ENCODE results near the gene THTPA.

THTPA gene, protein sequence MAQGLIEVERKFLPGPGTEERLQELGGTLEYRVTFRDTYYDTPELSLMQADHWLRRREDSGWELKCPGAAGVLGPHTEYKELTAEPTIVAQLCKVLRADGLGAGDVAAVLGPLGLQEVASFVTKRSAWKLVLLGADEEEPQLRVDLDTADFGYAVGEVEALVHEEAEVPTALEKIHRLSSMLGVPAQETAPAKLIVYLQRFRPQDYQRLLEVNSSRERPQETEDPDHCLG

DNA sequence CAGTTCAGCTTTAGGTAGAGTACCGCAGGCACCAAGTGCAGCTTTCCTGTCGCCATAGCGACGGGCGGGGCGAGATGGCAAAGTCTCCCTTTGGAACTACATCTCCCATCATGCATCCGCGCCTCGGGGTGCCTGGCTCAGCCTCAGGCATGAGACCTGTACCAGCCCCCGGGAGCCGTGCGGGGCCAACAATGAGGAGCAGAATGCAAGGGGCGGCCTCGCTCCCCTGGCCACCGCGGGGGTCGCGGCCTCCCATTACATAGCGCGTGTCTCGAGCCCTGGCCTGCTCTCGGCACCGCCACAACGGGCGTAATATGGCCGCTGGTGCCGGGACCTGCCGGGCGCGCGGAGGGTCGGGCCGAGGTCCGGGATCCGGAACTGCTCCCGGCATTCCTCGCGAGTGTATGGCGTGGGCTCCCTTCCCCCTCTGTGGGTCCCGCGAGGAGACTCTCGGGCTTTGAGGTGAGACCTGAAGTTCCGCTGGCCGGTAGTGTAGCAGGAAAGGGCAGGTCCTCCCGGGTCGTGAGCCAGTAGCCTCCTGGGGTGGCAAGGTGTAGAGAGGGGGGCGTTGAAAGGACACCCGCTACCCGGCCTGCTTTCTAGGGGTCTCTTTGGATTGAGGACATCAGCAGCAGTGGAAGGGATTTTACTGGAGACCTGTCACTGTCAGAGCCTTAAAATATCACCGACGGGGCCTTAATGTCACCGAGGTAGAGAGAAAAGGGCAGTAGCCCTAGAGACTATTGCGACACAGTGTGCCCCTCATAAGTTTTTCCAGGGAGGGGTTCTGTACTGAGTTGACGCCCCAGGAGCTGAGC, at the start of gene THTPA:
Gene THTPA (plus strand): TSS at position 390 of the 818 bp plus-strand sequence. CDS start 487 bp downstream, outside the sequence.
- peak; percentile 92 for DNase-seq (ENCODE audit: low spot score)

DNA sequence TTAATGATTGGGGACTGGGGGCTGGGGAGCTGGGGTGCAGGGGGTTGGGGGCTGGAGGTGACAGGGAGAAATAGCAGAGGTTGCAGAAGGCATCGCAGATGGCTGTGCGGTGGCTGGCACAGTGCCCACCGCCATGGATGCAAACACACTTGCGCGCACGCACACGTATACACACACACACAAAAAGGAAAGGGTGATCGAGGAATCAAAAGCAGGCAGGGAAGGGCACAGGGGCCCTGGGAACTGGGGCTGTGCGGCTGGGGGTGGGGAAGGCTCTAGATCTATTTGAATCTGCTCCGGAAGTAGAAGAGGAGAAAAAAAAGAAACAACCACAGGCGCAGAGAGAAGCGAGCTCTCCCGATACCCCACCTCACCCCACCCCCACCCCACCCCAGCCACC, 43.9 kb upstream of the THTPA start:
- no peak for DNase-seq (ENCODE audit: low spot score)

DNA sequence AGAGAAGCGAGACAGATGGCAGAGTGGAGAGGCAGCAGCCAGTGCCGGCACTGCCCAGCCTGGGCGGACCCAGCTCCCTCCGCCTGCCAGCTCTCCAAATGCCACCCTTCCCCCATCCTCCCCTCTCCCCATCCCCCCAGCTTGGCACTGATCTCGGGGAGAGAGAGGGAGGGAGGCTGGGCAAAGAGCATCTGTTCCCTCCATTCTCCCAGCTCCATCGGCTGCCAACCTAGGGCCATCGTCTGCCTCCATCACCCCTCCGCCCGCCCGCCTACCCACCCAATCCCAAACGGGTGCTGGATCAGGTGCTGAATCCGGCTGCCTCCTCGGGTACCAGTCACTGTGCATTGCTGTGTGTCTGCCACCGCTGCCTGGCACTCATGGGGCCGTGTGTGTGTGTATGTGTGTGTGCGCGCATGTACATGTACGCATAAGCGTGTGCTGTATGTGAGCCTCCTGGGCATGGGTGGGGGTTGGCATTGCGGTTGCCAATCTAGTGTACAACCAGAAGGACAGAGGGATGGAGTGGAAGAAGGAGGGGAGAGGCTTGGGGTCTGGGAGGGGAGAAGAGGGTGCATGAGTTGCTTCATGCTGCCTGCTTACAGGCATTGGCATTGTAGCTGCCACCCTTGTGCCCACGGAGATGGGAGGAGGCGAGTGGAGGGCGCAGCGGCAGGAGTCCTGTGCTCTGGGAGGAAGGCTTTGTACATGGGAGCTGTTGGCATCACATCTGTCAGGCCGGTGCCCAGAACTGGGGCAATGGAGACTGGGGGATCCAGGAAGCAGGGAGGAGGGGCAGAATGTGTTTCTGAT, 42.9 kb upstream of the THTPA start:
- no peak for DNase-seq (ENCODE audit: low spot score)

DNA sequence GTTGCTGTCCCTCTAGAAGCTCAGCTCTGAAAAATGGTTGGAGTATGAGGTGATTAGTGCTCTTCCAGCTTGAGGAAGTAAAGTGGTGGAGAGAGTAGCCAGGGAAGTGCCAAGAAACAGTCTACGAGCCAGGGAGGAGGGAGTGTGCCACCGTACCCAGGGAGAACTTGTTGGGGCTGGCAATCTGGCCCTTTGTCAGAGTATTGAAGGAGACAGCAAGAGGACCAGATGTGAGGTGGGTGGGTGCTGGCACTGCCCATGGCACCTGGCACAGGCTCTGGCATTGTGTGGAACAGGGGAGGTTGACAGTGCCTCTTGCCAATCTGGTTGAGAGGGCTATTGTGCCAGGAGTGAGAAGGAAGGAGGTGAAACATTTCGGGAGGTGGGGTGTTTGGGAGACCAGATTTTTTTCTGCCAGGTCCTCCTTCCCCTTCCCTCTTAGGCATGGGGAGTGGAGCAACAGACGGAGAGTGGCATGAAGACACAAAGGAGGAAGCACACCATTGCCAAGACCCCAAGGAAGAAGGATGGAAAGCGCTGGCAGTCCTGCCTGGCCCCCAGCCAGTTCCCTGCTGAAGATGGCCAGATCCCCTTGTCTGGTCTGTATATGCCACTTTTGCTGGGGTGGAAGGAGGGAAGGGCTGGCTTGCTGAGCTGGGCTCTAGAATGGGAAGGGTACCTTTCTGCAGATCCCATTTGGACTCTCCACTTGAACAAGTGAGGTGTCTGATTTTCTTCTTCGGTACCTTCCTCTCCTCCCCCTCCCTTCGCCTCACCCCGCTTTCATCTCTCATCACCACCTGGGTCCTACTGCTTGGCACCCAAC, 42.0 kb upstream of the THTPA start:
- no peak for DNase-seq (ENCODE audit: low spot score)

DNA sequence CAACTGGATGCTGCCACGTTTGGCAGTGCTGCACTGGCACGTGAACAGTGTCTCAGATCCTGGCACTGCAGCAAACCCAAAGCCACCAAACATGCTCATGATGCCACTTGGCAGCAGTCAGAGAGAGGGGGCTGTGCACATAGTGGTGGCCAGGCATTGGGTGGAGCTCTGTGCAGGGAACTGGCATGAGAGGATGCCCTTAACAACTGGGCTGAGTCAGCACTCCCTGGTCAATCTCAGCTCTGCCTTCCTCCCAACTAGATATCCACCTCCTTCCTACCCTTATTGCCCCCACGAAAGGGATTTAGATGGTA, 41.5 kb upstream of the THTPA start:
- DNase-seq (ENCODE audit: low spot score): no peak

DNA sequence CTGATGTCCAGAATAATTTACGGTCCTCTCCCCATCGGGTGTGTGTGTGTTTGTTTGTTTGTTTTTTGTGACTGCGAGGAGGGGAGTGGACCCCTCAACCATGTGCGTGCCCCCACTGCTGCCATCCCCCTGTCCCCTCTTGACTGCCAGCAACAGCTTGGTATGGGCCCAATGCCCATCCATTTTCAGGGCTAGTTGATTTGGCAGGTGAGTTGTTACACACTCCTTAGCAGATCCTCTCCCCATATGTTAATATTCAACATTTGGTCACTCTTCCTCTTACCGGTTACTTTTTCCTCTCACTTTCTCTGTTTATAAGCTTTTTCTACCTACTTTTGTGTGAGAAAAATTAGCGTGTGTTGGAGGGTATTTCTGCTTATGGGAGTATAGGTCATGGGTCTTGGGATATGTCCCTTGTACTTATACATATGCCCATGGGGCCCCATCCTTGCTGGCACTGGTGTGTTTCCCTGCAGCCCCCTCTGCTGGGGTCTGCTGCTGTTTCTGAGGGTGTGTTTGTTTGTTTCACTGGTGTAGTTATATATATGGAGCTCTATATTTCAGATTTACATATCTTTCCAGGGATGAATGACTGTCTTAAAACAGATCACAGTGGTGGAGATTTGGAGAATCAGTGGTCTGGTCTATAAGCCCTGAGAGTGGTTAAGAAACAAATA, 38.3 kb upstream of the THTPA start:
- no peak for DNase-seq (ENCODE audit: low spot score)

DNA sequence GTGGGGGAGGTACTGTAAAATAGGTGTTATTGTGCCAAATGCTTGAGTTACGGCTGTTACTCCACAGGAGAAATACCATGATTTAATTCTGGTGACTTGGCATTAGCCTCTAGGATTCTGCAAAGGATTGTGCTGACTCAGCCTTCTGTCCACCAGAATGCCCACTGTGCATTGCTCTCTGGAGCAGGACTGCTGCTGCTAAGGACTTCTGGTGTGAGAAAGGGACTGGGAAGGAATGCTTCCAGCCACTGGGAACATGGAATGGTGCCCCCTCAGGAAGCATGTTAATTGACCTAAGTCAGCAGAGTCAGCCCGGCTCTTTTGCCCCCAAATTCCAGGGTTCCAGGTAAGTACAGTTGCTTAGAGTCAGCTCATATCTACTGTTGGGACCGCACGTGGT, 37.4 kb upstream of the THTPA start:
- DNase-seq (ENCODE audit: low spot score): no peak

DNA sequence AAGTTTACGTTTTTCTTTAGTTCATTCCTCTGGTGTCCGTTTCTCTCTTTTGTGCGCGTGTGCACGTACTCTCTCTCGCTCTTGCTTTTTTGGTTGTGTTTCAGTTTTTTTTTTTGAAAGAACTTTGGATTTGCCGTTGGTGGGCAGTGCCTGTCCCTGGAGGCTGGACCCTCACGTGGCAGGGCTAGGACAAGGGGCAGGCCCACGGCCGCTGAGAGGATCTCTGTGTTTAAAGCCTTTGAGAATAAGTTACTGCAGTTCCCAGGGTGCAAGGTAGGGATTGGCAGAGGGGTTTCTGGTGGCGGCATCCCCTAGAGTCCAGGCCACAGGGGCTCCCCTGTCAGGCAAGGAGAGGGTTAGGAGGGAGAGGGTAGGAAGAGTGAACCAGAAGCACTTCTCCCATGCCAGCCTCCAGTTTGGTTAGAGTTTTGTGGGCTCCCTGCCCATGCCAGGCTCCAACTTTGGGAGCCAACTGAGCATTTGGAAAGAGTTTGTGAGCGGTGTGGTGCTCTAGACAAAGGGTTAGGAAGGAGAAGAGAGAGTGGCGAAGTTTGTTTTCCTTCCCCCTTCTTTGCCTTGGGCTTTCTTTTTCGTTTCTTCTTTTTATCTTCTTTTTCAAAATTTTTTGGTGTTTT, 35.1 kb upstream of the THTPA start:
- DNase-seq (ENCODE audit: low spot score): no peak

DNA sequence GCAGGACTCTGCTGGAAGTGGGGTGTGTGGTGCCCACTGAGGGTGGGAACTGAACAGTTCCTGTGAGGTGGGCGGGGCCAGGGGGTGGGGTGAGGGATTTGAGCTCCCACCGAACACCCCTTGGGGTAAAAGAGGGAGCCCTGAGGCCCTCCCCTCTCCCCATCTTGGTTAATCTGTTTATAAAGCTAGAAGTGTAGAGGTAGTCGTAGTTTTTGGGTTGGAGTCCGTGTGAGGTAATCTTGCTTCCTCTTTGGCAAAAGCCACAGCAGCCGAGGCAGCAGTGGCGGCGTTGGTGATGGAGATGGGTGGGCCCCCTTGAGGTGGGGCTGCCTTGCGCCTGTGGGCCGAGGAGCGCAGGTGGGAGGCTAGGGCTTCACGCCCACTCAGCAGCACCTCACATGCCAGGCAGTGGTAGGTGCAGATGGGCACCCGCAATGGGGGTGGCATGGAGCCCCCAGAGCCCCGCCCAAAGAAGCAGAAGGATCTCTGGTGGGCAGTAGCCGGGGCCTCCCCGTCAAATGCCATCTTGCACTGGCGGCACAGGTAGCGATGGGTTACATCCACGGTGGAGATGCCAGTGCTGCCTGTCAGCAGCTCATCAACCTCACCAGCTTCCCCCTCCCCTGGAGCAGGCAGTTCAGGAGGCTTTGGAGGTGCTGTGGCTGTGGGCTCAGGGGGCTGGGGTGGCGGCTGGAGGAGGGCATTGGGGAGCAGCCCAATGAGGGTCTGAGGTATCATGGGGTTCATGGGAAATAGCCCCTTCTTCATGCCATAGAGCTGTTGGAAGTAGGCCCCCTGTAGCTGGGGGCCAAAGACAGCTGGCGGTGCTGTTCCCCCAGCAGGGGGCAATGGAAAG, 34.1 kb upstream of the THTPA start:
- DNase-seq (ENCODE audit: low spot score): no peak

DNA sequence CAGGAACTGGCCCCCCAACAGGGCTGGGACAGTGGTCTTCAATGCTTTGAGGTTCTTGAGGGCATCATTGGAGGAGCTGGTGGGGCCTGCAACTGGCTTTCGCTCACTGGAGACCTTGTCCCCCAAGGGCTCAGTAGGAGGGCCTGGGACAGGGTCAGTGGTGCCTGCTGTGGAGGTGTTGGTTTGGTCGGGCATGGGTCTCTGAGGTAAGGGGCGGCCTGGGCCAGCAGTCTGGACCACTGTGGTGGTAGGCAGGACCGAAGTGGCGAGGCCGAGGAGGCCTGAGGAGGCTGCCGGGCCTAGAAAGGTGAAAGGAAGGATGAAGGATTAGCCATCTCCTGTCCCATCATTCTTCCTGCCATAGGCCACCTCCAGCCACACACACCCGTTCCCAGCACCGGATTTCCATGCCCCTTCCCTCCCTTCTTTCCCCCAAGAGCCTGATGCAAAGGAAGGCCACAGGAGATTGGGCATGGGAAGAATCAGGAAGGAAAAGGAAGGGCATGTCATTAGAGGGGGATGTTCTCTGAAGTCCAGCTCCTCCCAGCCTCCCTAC, 33.4 kb upstream of the THTPA start:
- DNase-seq (ENCODE audit: low spot score): no peak

DNA sequence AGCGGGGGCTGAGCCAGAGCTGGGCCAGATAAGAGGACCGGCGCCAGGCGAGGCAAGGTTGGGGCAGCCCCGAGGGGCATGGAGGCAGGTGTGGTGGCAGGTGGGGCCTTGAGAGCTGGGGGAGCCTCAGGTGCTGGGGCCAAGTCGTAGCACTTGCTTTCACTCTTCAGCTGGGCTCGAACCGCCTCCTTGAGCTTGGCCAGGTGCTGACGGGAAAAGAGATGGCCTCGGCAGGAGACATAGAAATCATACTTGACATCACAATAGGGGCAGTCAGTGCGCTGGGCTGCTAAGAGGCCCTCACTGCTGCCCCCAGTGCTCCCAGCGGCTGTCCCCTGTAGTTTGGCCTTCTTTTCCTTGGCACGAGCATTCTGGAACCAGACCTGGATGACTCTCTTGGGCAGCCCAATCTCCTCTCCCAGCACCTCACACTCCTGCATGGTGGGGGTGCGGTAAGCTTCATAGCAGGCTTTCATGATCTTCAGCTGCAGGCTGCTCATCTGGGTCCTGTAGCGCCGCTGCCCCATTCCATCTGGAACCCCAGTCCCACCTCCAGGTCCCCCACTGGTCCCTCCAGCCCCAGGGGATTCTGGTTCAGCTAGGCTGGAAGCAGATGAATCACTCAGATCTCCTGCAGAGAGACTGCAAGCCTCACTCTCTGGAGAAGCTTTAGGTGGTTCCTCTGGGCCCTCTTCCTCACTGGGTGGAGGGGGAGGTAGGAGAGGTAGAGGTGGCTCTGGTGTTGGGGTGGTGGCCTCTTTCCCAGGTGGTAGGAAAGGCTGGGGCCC, 32.6 kb upstream of the THTPA start:
- no peak for DNase-seq (ENCODE audit: low spot score)

DNA sequence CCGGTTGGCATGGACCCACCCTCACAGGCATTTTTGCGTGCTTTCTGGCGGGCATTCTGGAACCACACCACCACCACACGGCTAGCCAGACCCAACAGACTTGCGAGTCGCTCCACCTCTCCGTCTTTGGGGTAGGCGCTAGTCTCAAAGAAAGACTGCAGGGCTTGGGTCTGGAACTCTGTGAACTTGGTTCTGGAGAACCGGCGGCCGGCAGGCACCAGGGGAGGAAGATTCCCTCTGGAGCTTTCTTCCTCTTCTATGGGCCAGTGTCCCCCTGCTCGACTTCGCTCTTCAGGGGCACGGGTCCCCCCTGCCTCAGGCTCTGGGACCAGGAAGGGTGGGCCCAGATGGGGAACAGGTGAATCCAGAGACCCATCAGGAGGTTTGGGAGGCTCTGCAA, 31.1 kb upstream of the THTPA start:
- no peak for DNase-seq (ENCODE audit: low spot score)

DNA sequence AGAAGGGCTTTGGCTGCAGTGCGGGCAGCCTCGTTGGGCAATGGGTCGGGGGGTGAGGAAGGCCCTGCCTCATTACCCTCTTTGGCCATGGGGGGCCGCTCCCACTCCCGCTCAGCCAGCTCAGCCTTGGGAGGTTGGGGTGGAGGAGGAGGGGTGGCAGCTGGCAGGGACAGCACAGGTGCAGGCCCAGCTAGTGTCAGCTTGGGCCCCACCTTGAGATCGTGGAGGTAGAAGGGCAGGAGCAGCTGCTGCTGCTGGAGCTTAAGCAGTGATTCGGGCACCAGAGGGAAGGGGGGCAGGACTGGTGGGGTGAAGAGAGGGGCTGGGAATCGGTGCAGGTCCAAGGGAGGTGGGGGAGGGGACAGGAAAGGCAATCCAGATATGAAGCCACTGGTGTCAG, 30.5 kb upstream of the THTPA start:
- DNase-seq (ENCODE audit: low spot score): no peak

DNA sequence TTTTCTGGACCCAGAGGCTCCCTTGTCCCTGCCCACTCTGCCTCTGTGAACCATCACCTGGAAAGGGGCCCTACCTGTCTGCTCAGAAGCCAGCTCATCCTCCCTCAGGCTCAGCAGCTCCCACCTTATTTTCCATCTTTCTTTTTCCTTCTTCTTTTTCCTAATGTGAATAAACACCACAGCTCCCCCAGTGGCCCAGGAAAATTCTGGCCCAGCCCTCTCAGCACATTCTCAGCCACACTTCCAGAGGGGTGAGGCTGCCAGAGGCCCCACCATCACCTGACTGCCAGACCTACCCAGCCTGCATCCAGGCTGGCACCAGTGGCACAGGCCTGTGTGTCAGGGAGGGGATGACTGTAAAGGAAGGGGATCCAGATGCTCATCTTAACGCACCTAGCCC, 27.5 kb upstream of the THTPA start:
- no peak for DNase-seq (ENCODE audit: low spot score)

DNA sequence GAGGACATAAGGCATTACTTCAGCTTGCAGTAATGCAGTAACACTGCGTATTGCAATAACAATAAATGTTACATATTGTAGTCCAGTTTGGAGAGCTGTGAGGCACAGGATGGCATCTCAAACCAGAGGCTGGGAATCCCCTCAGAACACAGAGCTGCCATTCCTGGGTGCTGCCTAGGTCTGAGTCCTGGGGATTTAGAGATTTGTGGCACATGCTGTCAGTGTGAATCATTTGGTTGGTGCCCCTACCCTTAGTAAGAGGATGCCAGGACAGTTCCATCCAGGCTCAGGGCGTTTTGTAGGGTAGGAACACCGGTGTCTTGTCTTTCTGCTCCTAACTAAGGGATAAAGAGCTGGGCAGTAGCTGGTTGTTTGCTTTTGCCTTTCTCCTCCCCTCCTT, 27.1 kb upstream of the THTPA start:
- no peak for DNase-seq (ENCODE audit: low spot score)

DNA sequence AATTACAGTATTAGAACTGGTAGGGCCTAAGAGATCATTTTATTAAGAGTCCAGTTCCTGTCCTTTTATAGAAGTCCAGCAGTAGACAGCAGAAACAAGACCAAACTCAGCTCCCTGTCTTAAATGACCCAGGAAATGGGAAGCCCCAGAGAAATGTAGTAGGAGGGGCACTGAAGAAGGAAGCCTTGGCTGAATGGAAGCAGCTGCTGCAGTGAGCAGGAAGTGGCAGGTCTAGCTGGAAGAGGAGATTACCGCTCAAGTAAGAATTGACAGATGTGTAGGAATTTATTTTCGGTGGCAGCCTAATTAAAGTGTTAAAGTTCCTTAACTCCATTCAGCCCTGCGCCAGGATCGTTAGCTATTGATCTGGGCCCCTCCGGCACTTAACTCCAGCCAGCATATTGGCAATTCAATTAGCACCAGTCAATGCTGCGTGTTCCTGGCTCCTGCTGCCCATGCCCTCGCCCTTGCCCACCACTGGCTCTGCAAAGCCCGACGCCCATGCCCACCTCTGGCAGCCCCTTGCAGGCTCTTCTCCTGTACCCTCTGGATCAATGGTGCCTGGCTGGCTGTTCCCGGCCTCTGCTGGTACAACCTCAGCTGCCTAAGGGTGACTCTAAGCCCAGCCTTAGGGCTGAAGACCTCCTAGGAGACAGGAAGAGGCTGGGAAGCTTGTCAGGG, 25.6 kb upstream of the THTPA start:
- DNase-seq (ENCODE audit: low spot score): no peak

DNA sequence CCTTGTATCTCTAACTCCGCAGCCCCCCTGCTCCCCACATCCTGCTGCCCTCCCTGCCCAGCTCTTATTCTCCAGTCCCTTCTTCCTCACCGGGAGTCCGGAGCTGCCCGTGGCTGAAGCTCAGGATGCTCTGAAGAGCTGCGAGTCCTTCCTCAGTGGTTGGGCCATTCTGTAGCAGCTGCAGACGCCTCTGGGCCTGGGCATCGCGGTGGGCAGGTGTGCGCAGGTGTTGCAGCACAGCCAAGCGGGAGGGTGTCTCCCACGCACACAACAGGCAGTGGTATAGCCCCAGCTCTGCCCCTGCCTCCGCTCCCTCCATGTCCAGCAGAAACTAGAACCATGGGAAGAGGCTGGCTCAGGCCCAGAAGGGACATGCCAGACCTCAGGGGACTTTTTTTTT, 24.7 kb upstream of the THTPA start:
- DNase-seq (ENCODE audit: low spot score): no peak

DNA sequence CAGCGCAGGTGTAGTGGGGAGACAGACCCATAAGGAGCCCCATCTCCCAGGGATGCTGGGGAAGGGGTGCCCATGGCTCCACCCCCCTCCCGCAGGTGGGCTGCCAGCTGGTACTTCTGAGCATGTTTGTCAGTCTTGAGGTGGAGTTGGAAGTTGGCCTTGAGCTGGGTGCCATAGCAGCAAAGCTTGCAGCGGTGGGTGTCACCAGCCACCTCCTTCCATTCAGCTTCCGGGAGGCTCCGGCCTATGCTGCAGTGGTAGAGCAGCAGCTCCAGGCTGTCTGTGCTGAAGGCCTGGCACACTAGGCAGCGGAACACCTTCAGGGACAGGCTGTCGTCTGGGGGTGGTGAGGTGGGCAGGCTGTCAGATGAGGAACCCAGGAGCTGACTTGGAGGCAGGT, 23.4 kb upstream of the THTPA start:
- DNase-seq (ENCODE audit: low spot score): no peak

All from kidney tubule cell (primary cell).